Breast epithelium (tissue), 3 donors: ENCODE data around the gene RNF25.

Experiments
- POLR2A ChIP-seq: fragments of 450-650 bp; IDR thresholded peaks from one replicate; pipeline ENCODE4 v1.6.1; 2016; ENCODE audit warnings: antibody characterized with exemption, mild to moderate bottlenecking, moderate library complexity
- POLR2AphosphoS5 ChIP-seq, 3 donors: sonication (generic); formaldehyde crosslinking; IDR thresholded peaks; one replicate each; pipeline ENCODE4 v1.6.1; 2017; ENCODE audit warnings: antibody characterized with exemption in 3 of 3
- TF ChIP-seq, protein P1 (sequence below), 3 donors: fragments of 450-650 bp; IDR thresholded peaks; one replicate each; pipeline ENCODE4 v1.5.1; 2016 to 2017; ENCODE audit warnings: antibody characterized with exemption in 3 of 3, mild to moderate bottlenecking in 3 of 3, moderate library complexity in 3 of 3

DNA sequence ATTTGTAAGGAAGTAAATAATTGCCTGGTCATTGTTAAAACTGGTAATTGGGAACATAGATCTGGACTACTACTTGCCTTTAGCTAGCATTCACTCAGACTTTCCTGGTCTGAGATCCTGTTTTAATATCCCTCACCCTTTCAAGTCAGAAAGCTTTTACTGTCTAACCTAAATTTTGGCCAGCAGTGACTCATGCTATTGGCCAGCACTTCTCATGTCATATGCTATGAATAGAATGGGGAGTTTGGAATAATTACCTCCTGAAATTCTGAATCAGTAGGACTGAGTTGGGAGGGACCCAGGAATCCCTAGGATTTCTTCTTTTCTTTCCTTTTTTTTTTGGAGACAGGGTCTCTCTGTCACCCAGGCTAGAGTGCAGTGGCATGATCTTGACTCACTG is 19.4 kb upstream of the RNF25 start:
- TF ChIP-seq POLR2AphosphoS5 (IDR thresholded peaks at IDR 0.05): no peak
- TF ChIP-seq, protein P1, sequence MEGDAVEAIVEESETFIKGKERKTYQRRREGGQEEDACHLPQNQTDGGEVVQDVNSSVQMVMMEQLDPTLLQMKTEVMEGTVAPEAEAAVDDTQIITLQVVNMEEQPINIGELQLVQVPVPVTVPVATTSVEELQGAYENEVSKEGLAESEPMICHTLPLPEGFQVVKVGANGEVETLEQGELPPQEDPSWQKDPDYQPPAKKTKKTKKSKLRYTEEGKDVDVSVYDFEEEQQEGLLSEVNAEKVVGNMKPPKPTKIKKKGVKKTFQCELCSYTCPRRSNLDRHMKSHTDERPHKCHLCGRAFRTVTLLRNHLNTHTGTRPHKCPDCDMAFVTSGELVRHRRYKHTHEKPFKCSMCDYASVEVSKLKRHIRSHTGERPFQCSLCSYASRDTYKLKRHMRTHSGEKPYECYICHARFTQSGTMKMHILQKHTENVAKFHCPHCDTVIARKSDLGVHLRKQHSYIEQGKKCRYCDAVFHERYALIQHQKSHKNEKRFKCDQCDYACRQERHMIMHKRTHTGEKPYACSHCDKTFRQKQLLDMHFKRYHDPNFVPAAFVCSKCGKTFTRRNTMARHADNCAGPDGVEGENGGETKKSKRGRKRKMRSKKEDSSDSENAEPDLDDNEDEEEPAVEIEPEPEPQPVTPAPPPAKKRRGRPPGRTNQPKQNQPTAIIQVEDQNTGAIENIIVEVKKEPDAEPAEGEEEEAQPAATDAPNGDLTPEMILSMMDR (IDR thresholded peaks at IDR 0.05): no peak
- no peak for TF ChIP-seq POLR2A
